Glutamatergic neuron (in vitro differentiated cells): ENCODE data around the gene MEAK7. TPM values are rescaled to one million over a fixed set of nuclear protein-coding genes. Genes with fewer than 3 reads are reported as not detected.

Experiments
- DNase-seq: peaks from one replicate; pipeline ENCODE4 v3.0.0; 2022
- H3K27ac Mint-ChIP-seq: one replicate; pipeline ENCODE4 v1.8.0; 2020; ENCODE audit warnings: mild to moderate bottlenecking, mixed read lengths, inconsistent platforms; ENCODE audit not compliant: unreplicated experiment
- H3K27me3 Mint-ChIP-seq: one replicate; pipeline ENCODE4 v1.8.0; 2020; ENCODE audit warnings: mild to moderate bottlenecking, moderate library complexity, mixed read lengths, inconsistent platforms; ENCODE audit not compliant: unreplicated experiment
- H3K36me3 Mint-ChIP-seq: one replicate; pipeline ENCODE4 v1.8.0; 2020; ENCODE audit warnings: mild to moderate bottlenecking, mixed read lengths, inconsistent platforms; ENCODE audit not compliant: unreplicated experiment
- H3K4me1 Mint-ChIP-seq: one replicate; pipeline ENCODE4 v1.8.0; 2020; ENCODE audit warnings: mild to moderate bottlenecking, low read depth, mixed read lengths, inconsistent platforms; ENCODE audit not compliant: unreplicated experiment
- H3K4me3 Mint-ChIP-seq: one replicate; pipeline ENCODE4 v1.8.0; 2020; ENCODE audit warnings: mild to moderate bottlenecking, mixed read lengths, inconsistent platforms; ENCODE audit not compliant: unreplicated experiment
- H3K9me3 Mint-ChIP-seq: one replicate; pipeline ENCODE4 v1.8.0; 2020; ENCODE audit warnings: mild to moderate bottlenecking, moderate library complexity, mixed read lengths, inconsistent platforms; ENCODE audit not compliant: unreplicated experiment
- total RNA-seq: library from RNA; stranded (reverse); fragmentation: NEBNext Ultra II Directional; extraction: Animal tissue kit (Norgen Biotek cat#: 25700); gene quantifications from one replicate; pipeline ENCODE4 v1.2.1, GENCODE V29; 2021; ENCODE audit not compliant: unreplicated experiment
- TF ChIP-seq, protein P1 (sequence below): fragments of 200-600 bp; sonication (generic); IDR thresholded peaks from one replicate; pipeline ENCODE4 v1.5.0; 2021; ENCODE audit not compliant: partially characterized antibody, unreplicated experiment

Gene MEAK7
- total RNA-seq, 1 donor from 2014 or later: 44.8 TPM

DNA sequence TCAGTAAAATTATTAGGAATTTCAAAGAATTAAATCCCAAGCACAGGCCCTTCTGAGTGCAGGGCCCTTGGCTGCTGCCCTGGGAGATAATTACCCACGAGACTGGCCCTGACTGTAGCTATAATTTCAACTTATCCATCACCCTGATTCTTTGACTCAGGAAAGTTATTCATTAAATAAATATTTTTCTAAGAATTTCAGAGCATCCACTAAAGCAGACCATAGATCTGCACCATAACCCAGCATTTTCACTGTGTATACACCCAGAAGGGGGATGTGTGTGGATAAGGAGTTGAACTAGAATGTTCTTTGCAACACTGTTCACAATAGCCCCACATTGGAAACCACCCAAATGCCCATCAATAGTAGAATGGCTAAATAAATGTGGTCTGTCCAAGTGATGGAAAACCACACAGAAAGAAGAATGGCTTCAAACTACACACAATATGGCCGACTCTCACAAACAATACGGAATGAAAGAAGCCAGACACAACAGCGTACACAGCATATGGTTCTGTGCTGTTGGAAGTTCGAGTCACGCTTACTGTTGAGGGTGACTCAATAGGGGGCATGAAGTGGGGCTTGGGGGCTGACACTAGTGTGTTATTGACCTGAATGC is 33.9 kb upstream of the MEAK7 start:
- TF ChIP-seq, protein P1, sequence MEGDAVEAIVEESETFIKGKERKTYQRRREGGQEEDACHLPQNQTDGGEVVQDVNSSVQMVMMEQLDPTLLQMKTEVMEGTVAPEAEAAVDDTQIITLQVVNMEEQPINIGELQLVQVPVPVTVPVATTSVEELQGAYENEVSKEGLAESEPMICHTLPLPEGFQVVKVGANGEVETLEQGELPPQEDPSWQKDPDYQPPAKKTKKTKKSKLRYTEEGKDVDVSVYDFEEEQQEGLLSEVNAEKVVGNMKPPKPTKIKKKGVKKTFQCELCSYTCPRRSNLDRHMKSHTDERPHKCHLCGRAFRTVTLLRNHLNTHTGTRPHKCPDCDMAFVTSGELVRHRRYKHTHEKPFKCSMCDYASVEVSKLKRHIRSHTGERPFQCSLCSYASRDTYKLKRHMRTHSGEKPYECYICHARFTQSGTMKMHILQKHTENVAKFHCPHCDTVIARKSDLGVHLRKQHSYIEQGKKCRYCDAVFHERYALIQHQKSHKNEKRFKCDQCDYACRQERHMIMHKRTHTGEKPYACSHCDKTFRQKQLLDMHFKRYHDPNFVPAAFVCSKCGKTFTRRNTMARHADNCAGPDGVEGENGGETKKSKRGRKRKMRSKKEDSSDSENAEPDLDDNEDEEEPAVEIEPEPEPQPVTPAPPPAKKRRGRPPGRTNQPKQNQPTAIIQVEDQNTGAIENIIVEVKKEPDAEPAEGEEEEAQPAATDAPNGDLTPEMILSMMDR: no peak
- Mint-ChIP-seq H3K9me3 (peaks cover 14% of the 10 kb centered on the region), H3K27ac (peak overlapping the region; percentile 99), H3K4me1 (peaks cover 39% of the 10 kb centered on the region), H3K4me3 (peak overlapping the region; percentile 50), H3K27me3 (no peaks in the 10 kb centered on the region), H3K36me3 (no peaks in the 10 kb centered on the region)
- no peak for DNase-seq

DNA sequence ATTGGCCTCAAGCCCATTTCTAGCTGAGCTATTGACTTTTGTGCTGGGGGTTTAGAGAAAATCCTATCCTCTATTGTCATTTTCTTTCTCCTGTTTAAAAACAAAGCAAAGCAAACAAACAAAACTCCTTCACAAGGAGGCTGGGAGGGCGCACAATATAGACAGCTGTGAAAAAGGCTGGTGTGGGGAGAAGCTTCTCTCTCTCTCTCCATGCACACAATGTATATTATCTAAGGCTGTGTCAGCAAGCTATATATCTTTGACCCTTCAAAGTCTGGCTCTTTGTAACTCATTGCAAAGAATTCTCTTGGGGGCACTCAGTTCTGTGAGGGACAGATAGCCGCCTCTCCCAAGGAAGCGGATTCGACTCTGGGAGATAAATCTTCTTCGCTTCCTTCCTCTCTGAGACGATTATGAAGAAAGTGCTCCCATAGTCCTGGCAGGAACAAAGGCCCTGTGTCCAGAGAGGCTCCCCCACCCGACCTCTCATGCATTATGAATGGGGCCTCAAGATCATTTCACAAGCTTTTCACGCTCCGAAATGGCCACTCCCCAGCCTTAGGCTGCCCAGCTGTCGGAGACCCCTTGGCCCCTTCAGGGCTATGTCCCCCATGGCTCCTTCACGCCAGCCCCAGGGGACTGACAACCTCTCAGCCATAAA is 33.2 kb upstream of the MEAK7 start:
- Mint-ChIP-seq H3K9me3 (peaks cover 14% of the 10 kb centered on the region), H3K27me3 (no peaks in the 10 kb centered on the region), H3K4me1 (peaks cover 43% of the 10 kb centered on the region), H3K27ac (peak overlapping the region; percentile 99), H3K36me3 (no peaks in the 10 kb centered on the region), H3K4me3 (peak overlapping the region; percentile 50)
- peak; percentile 74 for DNase-seq
- TF ChIP-seq, protein P1: no peak

DNA sequence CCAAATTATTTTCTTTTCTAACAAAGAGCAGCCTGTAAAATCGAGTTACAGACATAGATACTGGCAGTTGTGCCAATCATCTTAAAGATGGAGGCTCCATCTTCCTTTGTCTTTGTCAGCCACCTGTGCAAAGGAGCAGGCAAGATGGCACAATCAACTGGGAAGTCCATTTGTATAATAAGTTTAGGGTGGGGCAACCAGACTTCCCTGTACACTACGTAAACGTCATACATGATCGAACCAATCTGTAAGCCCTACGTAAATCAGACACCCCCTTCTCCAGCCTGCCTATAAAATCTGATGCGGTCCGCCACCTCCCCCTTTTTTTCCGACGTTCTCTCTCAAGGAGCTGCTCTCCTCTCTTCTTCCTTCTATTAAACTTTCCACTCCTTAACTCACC is 31.4 kb upstream of the MEAK7 start:
- peak overlapping the region; percentile 89 for H3K27ac Mint-ChIP-seq
- H3K4me1 Mint-ChIP-seq: peaks cover 51% of the 10 kb centered on the region
- peak overlapping the region; percentile 31 for H3K4me3 Mint-ChIP-seq
- TF ChIP-seq, protein P1: no peak
- no peak for DNase-seq
- H3K36me3 Mint-ChIP-seq: no peaks in the 10 kb centered on the region
- peaks cover 16% of the 10 kb centered on the region for H3K9me3 Mint-ChIP-seq
- H3K27me3 Mint-ChIP-seq: no peaks in the 10 kb centered on the region

- no peak for DNase-seq
- Mint-ChIP-seq H3K36me3 (no peaks in the 10 kb centered on the region), H3K27me3 (no peaks in the 10 kb centered on the region), H3K4me1 (peaks cover 51% of the 10 kb centered on the region), H3K4me3 (no peak overlapping the region), H3K9me3 (peaks cover 16% of the 10 kb centered on the region), H3K27ac (peak overlapping the region; percentile 89)
- TF ChIP-seq, protein P1: no peak
Observed at GRCh38 chr16:84535408-84535807, 30.9 kb upstream of the MEAK7 start.

DNA sequence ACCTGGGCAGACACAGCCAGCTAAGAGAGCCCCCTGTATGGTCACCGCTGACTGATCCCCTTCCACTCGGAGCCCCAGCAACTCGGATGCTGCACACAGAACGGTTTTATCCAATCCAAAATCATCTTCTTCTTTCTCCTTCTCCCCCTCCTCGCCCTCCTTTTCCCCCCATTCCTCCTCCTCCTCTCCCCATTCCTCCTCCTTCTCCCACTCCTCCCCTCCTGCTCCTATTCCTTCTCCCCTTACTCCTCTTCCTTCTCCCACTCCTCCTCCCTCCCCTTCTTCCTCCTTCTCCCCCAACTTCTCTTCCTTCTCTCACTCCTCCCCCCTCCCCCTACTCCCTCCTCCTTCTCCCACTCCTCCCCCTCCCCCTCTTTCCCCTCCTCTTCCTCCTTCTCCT is 30.4 kb upstream of the MEAK7 start:
- Mint-ChIP-seq H3K4me1 (peaks cover 51% of the 10 kb centered on the region), H3K27me3 (no peaks in the 10 kb centered on the region), H3K4me3 (no peak overlapping the region), H3K36me3 (no peaks in the 10 kb centered on the region), H3K27ac (no peak overlapping the region), H3K9me3 (peaks cover 16% of the 10 kb centered on the region)
- no peak for DNase-seq
- TF ChIP-seq, protein P1: no peak
